Measurements from ENCODE around the gene BTG1.

Gene BTG1

DNA sequence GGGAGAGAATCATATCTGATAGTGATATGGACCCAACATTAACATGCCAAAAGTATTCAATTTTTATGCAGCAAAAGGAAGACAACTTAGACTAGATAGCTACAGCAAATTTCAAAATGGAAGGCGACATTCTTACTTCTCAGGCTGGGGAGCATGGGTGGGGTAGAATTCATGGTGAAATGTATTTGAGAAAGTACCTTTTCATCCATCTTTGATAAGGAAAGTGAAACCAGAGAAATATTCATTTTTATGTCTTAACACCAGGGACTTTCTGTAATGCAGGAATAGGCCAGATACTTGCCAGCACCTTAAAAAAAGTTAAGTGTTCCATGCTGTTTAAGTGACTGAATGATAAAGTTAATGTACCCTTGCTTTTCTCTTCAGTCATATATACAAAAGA lies 13.4 kb downstream of the BTG1 start:
- DNase-seq, result no peak

DNA sequence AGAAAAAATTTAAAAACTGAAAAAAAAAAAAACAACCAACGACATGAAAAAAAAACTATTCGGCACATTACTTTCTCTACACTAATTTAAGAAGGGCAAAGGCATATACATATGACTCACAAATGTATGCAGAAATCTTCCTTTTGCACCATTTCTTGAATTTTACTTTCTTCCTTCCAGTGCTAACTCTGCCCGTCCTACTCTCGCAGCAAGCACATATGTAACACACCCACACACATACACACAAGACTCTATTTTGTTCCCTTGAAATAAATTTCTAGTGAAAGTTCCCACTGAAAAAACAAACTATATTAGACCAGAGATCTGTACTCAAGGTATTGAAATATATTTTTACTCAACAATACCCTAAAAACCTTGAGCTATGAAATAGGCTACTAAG lies 14.6 kb downstream of the BTG1 start:
- no peak for DNase-seq

DNA sequence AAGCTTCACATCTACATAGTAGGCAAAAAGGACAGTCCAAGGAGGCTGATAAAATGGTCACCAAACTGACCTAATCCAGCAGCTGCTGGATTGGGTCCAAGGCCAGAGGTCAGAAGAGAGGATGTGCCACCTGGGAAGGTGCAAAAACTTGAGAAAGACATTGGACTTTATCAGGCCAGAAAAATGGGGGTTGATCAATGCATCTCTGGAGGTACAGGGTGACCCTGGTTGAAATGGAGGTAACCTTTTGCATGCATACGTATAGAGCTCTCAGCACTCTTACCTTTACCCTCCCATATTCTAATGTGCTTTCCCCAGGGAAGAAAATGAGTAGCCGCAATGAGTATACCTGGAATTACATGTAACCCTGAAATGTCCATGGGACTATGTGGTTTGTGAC lies 16.0 kb downstream of the BTG1 start:
- no peak for DNase-seq

DNA sequence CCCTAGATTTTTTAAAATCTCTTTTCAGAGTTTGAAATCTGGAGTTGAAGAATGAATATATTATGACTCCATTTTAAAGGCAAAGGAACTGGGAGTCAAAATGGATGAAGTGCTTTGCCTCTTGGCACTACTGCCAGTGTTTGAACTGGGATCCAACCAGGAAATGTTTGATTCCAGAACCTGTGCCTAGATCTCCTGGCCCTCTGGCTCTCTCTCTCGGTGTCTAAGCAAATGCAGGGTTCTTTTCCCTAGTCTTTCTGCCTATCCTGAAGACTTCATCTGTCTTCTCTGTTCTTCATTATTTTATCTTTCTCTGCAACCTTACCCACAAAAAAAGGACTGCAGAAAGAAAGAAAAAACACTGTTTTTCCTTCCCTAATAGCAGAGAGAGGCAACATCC lies 17.0 kb downstream of the BTG1 start:
- no peak for DNase-seq

DNA sequence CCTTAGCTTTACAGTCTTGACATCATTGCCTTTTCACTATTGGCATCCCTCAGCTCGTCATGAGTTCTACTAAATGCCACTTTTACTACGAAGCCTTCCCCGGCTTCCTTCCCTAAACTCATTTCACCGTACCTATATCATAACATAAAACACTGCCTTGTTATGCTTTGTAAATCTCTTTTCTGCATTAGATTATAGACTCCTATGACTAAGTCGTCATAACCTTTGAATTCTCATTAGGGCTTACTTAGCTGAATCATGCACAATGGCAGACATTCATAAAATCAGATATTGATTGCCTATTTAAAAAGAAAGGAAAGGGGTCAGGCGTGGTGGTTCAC lies 21.0 kb downstream of the BTG1 start:
- DNase-seq, result no peak

- DNase-seq, result no peak
Measured at GRCh38 chr12:92123780-92124688, 21.6 kb downstream of the BTG1 start.

GRCh38 chr12:92122941-92123779 lies 22.5 kb downstream of the BTG1 start:
- DNase-seq, result no peak

GRCh38 chr12:92121826-92122225 lies 23.8 kb downstream of the BTG1 start:
- DNase-seq, result no peak

DNA sequence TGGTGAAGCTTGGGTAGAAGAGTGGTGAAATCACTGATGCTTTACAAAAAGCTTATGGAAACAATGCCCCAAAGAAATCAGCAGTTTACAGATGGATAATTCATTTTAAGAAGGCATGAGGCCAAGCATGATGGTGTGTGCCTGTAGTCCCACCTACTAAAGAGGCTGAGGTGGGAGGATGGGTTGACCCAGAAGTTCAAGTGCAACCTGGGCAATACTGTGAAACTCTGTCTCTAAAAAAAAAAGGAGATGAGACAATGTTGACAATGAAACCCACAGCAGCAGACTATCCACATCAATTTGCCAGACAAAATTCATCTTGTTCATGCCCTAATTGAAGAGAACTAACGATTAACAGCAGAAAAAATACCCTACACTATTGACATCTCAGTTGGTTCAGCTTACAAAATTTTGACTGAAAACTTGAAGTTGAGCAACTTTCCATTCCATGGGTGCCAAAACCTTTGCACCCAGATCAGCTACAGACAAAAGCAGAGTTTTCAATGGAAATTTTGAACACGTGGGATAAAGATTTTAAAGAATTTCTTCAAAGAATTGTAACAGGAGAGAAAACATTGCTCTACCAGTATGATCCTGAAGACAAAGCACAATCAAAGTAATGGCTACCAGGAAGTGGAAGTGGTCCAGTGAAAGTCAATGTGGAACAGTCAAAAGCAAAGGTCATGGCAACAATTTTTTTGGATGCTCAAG lies 26.7 kb downstream of the BTG1 start:
- no peak for DNase-seq

DNA sequence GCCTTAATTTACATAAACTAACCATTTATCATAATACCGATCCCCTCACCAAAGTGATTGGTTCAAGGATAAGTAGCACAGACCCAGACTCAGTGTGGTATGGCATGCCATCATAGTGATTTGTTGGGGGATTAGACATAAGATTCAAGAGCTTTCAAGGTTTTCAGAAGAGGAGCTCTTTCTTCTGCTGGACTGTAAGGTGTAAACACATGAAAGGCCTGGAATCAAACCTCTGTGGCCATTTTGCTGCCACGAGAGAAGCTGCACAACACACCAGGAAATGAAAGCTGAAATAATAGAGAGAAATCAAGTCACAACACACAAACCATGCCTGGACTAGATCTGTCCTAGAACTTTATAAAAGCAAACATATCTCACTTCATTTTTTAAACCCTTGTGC lies 30.8 kb downstream of the BTG1 start:
- no peak for DNase-seq

DNA sequence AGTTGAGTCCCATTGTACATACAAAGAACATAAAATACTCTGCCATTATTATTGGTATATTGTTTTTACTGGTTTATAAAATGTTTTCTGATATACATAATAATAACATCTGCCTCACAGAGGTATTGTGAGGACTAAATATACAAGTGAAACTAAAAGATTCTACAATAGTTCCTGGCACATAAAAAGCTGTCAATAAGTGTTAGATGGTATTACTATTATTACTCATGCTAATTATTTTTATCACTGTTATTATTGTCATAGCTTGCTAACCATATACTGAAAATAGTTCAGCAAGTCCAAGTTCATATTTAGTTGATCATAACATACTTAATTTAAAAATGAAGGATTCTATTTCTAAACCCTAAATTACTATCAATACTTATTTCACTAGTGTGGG lies 34.4 kb downstream of the BTG1 start:
- no peak for DNase-seq

- no peak for DNase-seq
Measured at GRCh38 chr12:92110083-92110640, 35.5 kb downstream of the BTG1 start.

DNA sequence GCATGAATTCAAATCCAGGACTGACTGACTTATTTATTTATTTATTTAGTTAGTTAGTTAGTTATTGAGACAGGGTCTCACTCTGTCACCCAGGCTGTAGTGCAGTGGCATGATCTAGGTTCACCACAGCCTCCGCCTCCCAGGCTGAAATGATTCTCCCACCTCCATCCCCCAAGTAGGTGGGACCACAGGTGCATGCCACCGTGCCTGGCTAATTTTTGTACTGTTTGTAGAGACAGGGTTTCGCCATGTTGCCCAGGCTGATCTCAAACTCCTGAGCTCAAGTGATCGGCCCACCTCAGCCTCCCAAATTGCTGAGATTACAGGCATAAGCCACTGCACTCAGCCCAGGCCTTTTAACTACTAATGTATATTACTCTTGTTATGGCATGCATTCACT lies 36.0 kb downstream of the BTG1 start:
- DNase-seq, result no peak

DNA sequence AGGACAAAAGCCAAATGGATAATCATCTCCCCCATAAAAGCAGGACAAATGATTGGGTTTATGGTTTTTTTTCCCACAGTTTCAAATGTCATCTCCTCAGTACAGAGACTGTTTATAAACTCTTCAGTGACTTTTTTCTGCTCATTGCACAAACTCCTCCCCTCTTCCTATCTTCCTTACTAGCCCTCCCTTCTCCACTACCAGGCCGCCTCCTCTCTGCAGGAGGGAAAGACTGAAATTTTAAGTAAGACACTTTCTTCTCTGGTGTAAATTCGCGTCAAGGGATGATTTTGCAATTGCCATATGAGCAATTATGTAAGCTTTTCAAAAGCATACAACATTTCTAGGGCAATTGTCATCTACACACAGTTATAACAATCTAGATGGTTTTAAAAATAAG lies 37.0 kb downstream of the BTG1 start:
- DNase-seq, result no peak

GRCh38 chr12:92107621-92108131 lies 38.0 kb downstream of the BTG1 start:
- DNase-seq, result peak; percentile 88

DNA sequence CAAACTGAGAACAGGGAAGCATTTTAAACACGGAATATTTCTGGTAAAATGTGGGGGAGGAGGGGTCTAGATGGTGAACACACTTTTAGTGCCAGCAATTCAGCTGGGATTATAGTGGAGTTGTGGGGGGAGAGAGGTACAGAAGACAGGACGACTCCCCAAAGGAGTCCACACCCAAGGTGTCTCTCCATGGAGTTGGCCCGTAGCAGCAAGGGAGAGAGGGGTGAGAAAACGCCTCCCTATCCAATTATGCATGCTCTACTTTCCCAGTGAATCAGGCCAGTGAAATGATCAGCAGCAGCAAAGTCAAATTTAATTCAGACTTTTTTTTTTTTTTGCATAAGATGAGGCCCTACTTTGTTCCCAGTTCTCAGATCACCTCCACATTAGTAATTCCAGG lies 38.6 kb downstream of the BTG1 start:
- no peak for DNase-seq

DNA sequence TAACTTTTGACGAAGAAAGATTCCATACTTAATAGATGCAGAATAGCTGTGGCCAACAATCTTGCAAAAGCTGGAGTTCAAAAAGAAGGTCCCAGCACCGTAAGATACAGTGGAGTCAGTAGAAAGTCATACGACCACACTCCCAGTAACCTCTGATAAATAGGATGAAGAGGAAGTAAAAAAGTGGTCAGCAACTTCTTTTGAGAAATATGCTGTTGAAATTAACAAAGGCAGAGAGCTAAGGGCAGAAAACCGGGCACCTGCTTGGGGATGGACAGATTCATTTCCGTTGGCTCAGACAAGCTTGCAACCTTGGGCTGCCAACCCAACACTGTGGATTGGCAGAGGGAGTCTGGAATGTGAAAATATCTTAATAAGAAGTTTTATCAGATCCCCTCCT lies 40.0 kb downstream of the BTG1 start:
- DNase-seq, result no peak

- DNase-seq, result no peak
Measured at GRCh38 chr12:92105110-92105509, 40.5 kb downstream of the BTG1 start.

DNA sequence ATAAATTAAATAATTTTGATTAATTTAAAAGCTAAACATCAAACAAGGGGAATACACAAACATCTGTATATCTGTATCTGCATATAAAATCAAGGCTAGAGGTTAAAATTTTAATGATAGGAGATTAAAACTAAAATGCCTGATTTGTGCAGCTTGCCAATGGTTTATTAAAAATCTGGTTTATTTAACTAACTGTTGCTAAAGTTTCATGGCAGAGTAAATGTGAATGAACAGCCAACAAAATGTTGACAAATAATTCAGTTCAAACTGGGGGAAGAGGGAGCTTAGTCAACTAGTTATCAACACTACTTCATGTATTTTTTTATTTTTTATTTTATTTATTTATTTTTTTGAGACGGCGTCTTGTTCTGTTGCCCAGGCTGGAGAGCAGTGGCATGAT lies 43.0 kb downstream of the BTG1 start:
- DNase-seq, result no peak

DNA sequence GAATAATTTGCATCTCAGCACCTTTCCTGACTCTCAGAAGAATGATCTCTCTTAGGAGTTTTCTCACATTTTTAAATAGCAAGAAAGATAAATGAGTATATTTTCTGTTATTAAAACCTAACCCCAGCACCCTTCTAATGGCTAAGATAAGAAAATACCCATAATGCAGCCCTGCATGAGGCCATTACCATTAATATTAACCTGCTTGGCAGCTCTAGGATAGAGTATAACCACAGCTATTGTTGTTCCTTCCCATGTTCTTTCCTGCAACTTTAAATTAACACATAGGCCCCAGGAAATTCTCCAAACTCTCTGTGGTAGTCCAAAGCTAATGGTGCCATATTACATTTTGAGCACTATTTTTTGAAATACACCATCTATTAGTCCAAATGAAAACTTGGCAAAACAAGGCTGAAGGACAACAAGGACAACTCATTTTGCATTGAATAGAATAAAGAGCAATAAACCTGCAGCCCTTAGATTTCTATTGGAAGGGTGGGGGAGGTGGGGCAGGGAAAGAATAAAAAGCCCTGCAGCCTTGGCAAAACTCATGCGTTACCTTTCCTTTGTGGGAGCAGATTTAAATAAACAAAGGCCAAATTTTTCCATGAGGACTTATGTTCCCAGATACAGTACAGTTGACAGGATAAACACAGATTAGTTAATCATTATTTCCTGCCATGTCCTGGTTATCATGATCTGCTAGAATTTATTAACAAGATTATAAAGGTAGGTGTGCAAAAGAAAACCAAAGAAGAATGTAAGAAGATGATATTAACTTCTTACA lies 46.9 kb downstream of the BTG1 start:
- no peak for DNase-seq

- no peak for DNase-seq
Measured at GRCh38 chr12:92096346-92097136, 49.1 kb downstream of the BTG1 start.

Data from DMS153 (cell line).